Endothelial cell of umbilical vein (primary cell): ENCODE data around the gene TMEM209. TPM values are rescaled to one million over a fixed set of nuclear protein-coding genes. Genes with fewer than 3 reads are reported as not detected.

Source experiments
- Bru-seq: library from RNA; stranded (reverse); fragments of 400-500 nt; gene quantifications from one replicate; lab custom pipeline; 2021; lab: Mats Ljungman, UMichigan
- BruChase-seq, 2 experiments: library from RNA; stranded (reverse); fragments of 400-500 nt; gene quantifications; one replicate each; lab custom pipeline; 2021; lab: Mats Ljungman, UMichigan
- BruUV-seq: library from RNA; stranded (reverse); fragments of 400-500 nt; replicated peaks from 2 replicates; lab custom pipeline; 2021; lab: Mats Ljungman, UMichigan
- CTCF ChIA-PET: fragments of 300-600, 350-600 bp; sonication (Branson Sonifier 250); formaldehyde crosslinking; loops from one replicate; lab custom pipeline; 2021; ENCODE audit warnings: antibody characterized with exemption, inconsistent platforms; lab: Charles Lee
- POLR2A ChIA-PET: fragments of 300-600, 350-600 bp; sonication (Branson Sonifier 250); formaldehyde crosslinking; loops from one replicate; lab custom pipeline; 2021; ENCODE audit warnings: antibody characterized with exemption, inconsistent platforms; lab: Charles Lee
- DNase-seq: peaks from one replicate; pipeline ENCODE4 v3.0.0-alpha.2; 2011; ENCODE audit warnings: low read depth, low spot score
- FAIRE-seq: peaks from 2 replicates; lab custom pipeline; 2011; peaks lifted over from hg19 to GRCh38; lab: Jason Lieb, UNC
- H2AFZ ChIP-seq: 2 replicates; pipeline ENCODE4 v1.6.0; 2012; ENCODE audit warnings: low read depth, low read length, control low read depth, inconsistent platforms
- H3K27ac ChIP-seq: 2 replicates; pipeline ENCODE4 v1.5.1; 2011; ENCODE audit warnings: low read depth, mild to moderate bottlenecking, control low read depth, low read length, moderate library complexity; ENCODE audit not compliant: insufficient read depth
- H3K27me3 ChIP-seq, 2 experiments: 2 replicates each; pipeline versions ENCODE4 v1.6.0 to v1.6.1; 2011; ENCODE audit warnings: low read length in 2 of 2, mixed read lengths in 1 of 2; ENCODE audit not compliant: control insufficient read depth in 2 of 2, insufficient read depth in 2 of 2
- H3K36me3 ChIP-seq, 2 experiments: 2 replicates in 1 of 2; 3 replicates in 1 of 2; pipeline ENCODE4 v1.5.1; 2011; ENCODE audit warnings: low read length in 2 of 2, mild to moderate bottlenecking in 1 of 2, moderate library complexity in 1 of 2; ENCODE audit not compliant: control insufficient read depth in 2 of 2, insufficient read depth in 2 of 2; ENCODE audit errors: extremely low read depth in 1 of 2
- H3K4me1 ChIP-seq: 3 replicates; pipeline ENCODE4 v1.5.1; 2011; ENCODE audit warnings: mild to moderate bottlenecking, low read length; ENCODE audit not compliant: control insufficient read depth, insufficient read depth; ENCODE audit errors: extremely low read depth
- H3K4me2 ChIP-seq: 2 replicates; pipeline ENCODE4 v1.6.1; 2011; ENCODE audit warnings: low read length, control low read depth, mixed read lengths; ENCODE audit not compliant: insufficient read depth
- H3K4me3 ChIP-seq, 3 experiments: fragments of 200-600 bp in 1 of 3; sonication (generic), shearing (Covaris generic) in 1 of 3; replicated peaks in 1 of 3; 2 replicates each; pipeline ENCODE4 v1.5.1; 2011 to 2016; ENCODE audit warnings: control low read depth in 3 of 3, low read length in 3 of 3, mild to moderate bottlenecking in 2 of 3, inconsistent platforms in 1 of 3, low read depth in 1 of 3, moderate library complexity in 1 of 3; ENCODE audit not compliant: insufficient read depth in 1 of 3
- H3K79me2 ChIP-seq: 2 replicates; pipeline ENCODE4 v1.6.0; 2012; ENCODE audit warnings: low read length, inconsistent platforms; ENCODE audit not compliant: control insufficient read depth, insufficient read depth
- H3K9ac ChIP-seq: replicated peaks from 2 replicates; pipeline ENCODE3; 2011; ENCODE audit warnings: low read length, control low read depth; ENCODE audit not compliant: insufficient read depth; ENCODE audit errors: extremely low read depth
- H3K9me1 ChIP-seq: replicated peaks from 3 replicates; pipeline ENCODE4 v1.6.0; 2011; ENCODE audit warnings: mild to moderate bottlenecking, low read length; ENCODE audit not compliant: control insufficient read depth, insufficient read depth; ENCODE audit errors: extremely low read depth
- H3K9me3 ChIP-seq: replicated peaks from 2 replicates; pipeline ENCODE4 v1.5.1; 2012; ENCODE audit warnings: low read length, inconsistent platforms; ENCODE audit not compliant: control insufficient read depth, insufficient read depth
- H4K20me1 ChIP-seq: replicated peaks from 2 replicates; pipeline ENCODE3; 2011; ENCODE audit warnings: mild to moderate bottlenecking, low read length; ENCODE audit not compliant: control insufficient read depth, insufficient read depth; ENCODE audit errors: extremely low read depth
- EZH2 ChIP-seq: IDR thresholded peaks from 2 replicates; pipeline ENCODE4 v1.6.1; 2012; ENCODE audit warnings: borderline replicate concordance, low read depth, mild to moderate bottlenecking, moderate library complexity, low read length, inconsistent platforms; ENCODE audit not compliant: severe bottlenecking
- FOS ChIP-seq: IDR thresholded peaks from 2 replicates; pipeline ENCODE4 v1.6.1; 2011; ENCODE audit warnings: mild to moderate bottlenecking, low read length, moderate library complexity, borderline replicate concordance; ENCODE audit not compliant: insufficient read depth
- GATA2 ChIP-seq: IDR thresholded peaks from 2 replicates; pipeline ENCODE4 v1.7.0; 2011; ENCODE audit warnings: low read depth, mild to moderate bottlenecking, moderate library complexity, mixed read lengths, low read length; ENCODE audit not compliant: insufficient read length, insufficient read depth
- JUN ChIP-seq: IDR thresholded peaks from 2 replicates; pipeline ENCODE4 v1.6.1; 2011; ENCODE audit warnings: borderline replicate concordance, low read depth; ENCODE audit not compliant: insufficient read length, insufficient read depth
- MYC ChIP-seq: IDR thresholded peaks from one replicate; pipeline ENCODE4 v1.6.1; 2011; ENCODE audit warnings: mild to moderate bottlenecking, low read depth, low read length
- POLR2A ChIP-seq: IDR thresholded peaks from 2 replicates; pipeline ENCODE4 v1.6.1; 2012; ENCODE audit warnings: low read depth, mild to moderate bottlenecking, control low read depth, low read length
- POLR2AphosphoS5 ChIP-seq: IDR thresholded peaks from 2 replicates; pipeline ENCODE4 v1.6.1; 2012; ENCODE audit warnings: low read depth, mild to moderate bottlenecking, control low read depth, low read length, moderate library complexity; ENCODE audit not compliant: insufficient read depth
- dilution Hi-C: fragments of 300-500 bp; cut with MboI; formaldehyde crosslinking; loops from one replicate; pipeline ENCODE4 v1.15.0; 2019; ENCODE audit warnings: low sequenced_read_pairs; ENCODE audit not compliant: extremely low pct_ligation_motif_present
- intact Hi-C: fragments of 100-400 bp; cut with micrococcal nuclease; formaldehyde crosslinking; loops from one replicate; pipeline ENCODE4 v1.10.0; 2022
- long read RNA-seq: library from polyadenylated mRNA; stranded (forward); transcript quantifications from one replicate; pipeline ENCODE4 v2.0.0, GENCODE V29; 2021
- polyA minus RNA-seq, 3 experiments: library from RNA; depleted of rRNA, polyadenylated mRNA; stranded (reverse); fragments of >200 nt; gene quantifications; 1 replicate in 1 of 3; 2 replicates in 2 of 3; pipeline ENCODE4 v1.2.3, GENCODE V29; 2011
- polyA plus RNA-seq, 4 experiments: library from polyadenylated mRNA; depleted of rRNA in 3 of 4; stranded (reverse) in 3 of 4; unstranded in 1 of 4; fragments of >200 nt; gene quantifications; 2 replicates each; pipeline versions ENCODE4 v1.2.1 to v1.2.3, GENCODE V29; 2011 to 2012; ENCODE audit warnings: missing spikeins in 1 of 4
- total RNA-seq: library from RNA; stranded (reverse); gene quantifications from 2 replicates; pipeline ENCODE4 v1.2.3, GENCODE V29; 2021
- TF ChIP-seq, protein P1 (sequence below): IDR thresholded peaks from 2 replicates; pipeline ENCODE4 v1.6.1; 2011; ENCODE audit not compliant: insufficient read depth, insufficient read length
- TF ChIP-seq, protein P2 (sequence below), 2 donors: IDR thresholded peaks; 1 replicate in 1 of 2; 2 replicates in 1 of 2; pipeline ENCODE4 v1.5.1; 2011; ENCODE audit warnings: low read length in 2 of 2, mild to moderate bottlenecking in 2 of 2, moderate library complexity in 2 of 2, control low read depth in 1 of 2, inconsistent platforms in 1 of 2, low read depth in 1 of 2; ENCODE audit not compliant: insufficient read depth in 1 of 2; ENCODE audit errors: extremely low read depth in 1 of 2

TMEM209 gene
- total RNA-seq (11.6 and 16.6 TPM in 2 replicates), polyA plus RNA-seq (12.9 and 13.0 TPM in 2 replicates), polyA minus RNA-seq (23.8 and 37.0 TPM in 2 replicates), Bru-seq, nascent RNA (percentile 73 among the genes with signal in this experiment), BruChase-seq, experiment 1, labeled RNA remaining after a 6-hour chase (percentile 59 among the genes with signal in this experiment), BruChase-seq, experiment 2, labeled RNA remaining after a 2-hour chase (percentile 58 among the genes with signal in this experiment)
- polyA plus RNA-seq (2011; cell fraction: cytosol; rRNA removed): 7.4 and 8.4 TPM in 2 replicates
- polyA plus RNA-seq (2011; cell fraction: nucleus; rRNA removed): 8.6 and 9.2 TPM in 2 replicates
- 7.3 and 12.7 TPM in 2 replicates for polyA plus RNA-seq (2012)
- polyA minus RNA-seq (2011; cell fraction: cytosol; rRNA and poly(A)+ RNA removed): 34.6 TPM
- 10.9 and 15.7 TPM in 2 replicates for polyA minus RNA-seq (2011; cell fraction: nucleus; rRNA and poly(A)+ RNA removed)
- long read RNA-seq, transcript TMEM209-201 (15 exons, 3,545 nt): major isoform, 18 of 23 reads
- long read RNA-seq, partial matches to known transcripts: 2 of 23 reads
- long read RNA-seq, other reads (novel, unspliced or antisense): 2 of 23 reads

DNA sequence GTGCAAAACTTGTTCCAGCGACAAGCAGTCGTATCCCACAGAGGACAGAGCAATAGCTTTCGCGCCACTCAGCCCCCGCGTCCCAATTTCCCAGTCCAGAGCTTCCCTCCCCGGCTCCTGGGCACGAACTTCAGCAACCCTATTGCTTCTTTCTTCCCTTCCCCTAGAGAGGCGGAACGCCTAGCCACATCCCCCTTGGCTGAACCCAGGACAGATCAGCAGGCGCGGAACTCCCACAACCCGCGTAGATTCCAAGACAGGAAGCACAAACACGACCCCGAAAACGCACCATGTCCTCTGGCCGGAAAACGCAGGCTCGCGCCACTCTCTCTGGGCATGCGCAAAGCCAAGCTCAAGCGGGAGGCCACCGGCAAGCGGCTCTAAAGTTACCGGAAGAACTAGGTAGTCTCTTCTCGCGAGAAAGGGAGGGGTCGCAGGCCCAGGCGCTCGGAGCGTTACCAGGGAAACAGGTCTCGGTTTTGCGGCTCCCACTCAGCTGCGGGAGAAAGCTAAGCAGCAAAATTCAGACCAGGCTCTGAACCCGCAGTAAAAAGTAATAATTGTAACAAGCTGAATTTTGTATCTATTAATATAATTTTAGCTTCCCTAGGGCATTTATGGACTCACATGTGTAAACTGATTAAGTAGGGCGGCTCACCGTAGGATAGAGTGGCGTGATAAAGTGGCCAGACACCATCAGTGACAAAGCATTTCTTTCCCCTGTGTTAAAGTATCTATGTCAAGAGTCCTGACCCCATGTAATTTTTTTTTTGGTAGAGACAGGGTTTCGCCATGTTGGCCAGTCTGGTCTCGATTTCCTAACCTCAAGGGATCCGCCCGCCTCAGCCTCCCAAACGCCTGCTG lies at the start of gene TMEM209:
Gene TMEM209, minus strand, starts transcription at position 323 of the 864 bp plus-strand sequence. Its CDS starts 31 bp downstream, at position 292.
- H3K27me3 ChIP-seq: no peaks in the 10 kb centered on the region
- H3K4me2 ChIP-seq: peak within 1 kb of the TSS; percentile 99
- dilution Hi-C loops: no loop called here
- peaks cover 0 to 3% of the 10 kb centered on the region in 2 experiments for H3K36me3 ChIP-seq
- H3K9ac ChIP-seq: peak within 1 kb of the TSS; percentile 100
- H3K79me2 ChIP-seq: peaks cover 4% of the 10 kb centered on the region
- POLR2A ChIA-PET: interaction anchor here (0.6 kb wide), 1 partner anchor 50 kb away, joined by 5 read pairs; no protein-coding TSS in a partner anchor
- no peaks in the 10 kb centered on the region for H3K9me3 ChIP-seq
- FAIRE-seq (peak; percentile 95), DNase-seq (peak; percentile 98)
- peak within 1 kb of the TSS; percentile 83 to 99 (median 91) for H3K4me3 ChIP-seq
- no peaks in the 10 kb centered on the region for H3K9me1 ChIP-seq
- TSS peak; percentile 91 for BruUV-seq
- no peaks in the 10 kb centered on the region for H4K20me1 ChIP-seq
- peak within 1 kb of the TSS; percentile 98 for H2AFZ ChIP-seq
- peak; percentile 83 for TF ChIP-seq POLR2A
- TF ChIP-seq, protein P1, sequence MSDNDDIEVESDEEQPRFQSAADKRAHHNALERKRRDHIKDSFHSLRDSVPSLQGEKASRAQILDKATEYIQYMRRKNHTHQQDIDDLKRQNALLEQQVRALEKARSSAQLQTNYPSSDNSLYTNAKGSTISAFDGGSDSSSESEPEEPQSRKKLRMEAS: peak; percentile 42
- TF ChIP-seq GATA2: no peak
- peak; percentile 83 for TF ChIP-seq POLR2AphosphoS5
- TF ChIP-seq FOS: no peak
- no peak for TF ChIP-seq MYC
- TF ChIP-seq JUN: no peak
- no peak for TF ChIP-seq EZH2
- TF ChIP-seq, protein P2, sequence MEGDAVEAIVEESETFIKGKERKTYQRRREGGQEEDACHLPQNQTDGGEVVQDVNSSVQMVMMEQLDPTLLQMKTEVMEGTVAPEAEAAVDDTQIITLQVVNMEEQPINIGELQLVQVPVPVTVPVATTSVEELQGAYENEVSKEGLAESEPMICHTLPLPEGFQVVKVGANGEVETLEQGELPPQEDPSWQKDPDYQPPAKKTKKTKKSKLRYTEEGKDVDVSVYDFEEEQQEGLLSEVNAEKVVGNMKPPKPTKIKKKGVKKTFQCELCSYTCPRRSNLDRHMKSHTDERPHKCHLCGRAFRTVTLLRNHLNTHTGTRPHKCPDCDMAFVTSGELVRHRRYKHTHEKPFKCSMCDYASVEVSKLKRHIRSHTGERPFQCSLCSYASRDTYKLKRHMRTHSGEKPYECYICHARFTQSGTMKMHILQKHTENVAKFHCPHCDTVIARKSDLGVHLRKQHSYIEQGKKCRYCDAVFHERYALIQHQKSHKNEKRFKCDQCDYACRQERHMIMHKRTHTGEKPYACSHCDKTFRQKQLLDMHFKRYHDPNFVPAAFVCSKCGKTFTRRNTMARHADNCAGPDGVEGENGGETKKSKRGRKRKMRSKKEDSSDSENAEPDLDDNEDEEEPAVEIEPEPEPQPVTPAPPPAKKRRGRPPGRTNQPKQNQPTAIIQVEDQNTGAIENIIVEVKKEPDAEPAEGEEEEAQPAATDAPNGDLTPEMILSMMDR (IDR thresholded peaks at IDR 0.05; ENCODE audit: extremely low read depth in 1 of 2, insufficient read depth in 1 of 2, low read depth in 1 of 2, low read length in 2 of 2): no peak
- CTCF ChIA-PET: interaction anchor here (0.9 to 1.4 kb wide), 9 partner anchors 18 to 553 kb away, joined by 3 to 9 read pairs (median 3); partner anchors contain the start of genes KLHDC10 and MEST
- intact Hi-C loops: loop anchor here (2.0 kb wide), 1 partner anchor 283 kb away; no protein-coding TSS in a partner anchor
- H3K27ac ChIP-seq: peak within 1 kb of the TSS; percentile 95
- peaks cover 8% of the 10 kb centered on the region for H3K4me1 ChIP-seq
